GM12878 (cell line): ENCODE results near the gene CCNL2. TPM values are rescaled to one million over a fixed set of nuclear protein-coding genes. Genes with fewer than 3 reads are reported as not detected.

ENCODE experiments used
- ATAC-seq: fragments of 200-7000 bp; cut with Tn5 transposase; 3 replicates; pipeline ENCODE4 v1.9.1; 2020; ENCODE audit warnings: mild to moderate bottlenecking, moderate library complexity
- BruUV-seq: library from RNA; stranded (reverse); fragments of 400-500 nt; replicated peaks from 2 replicates; lab custom pipeline; 2021; lab: Mats Ljungman, UMichigan
- CTCF ChIA-PET: fragments of 300-600 bp; sonication (Branson Sonifier 250); formaldehyde crosslinking; extraction: SDS; loops from one replicate; lab custom pipeline; 2021; ENCODE audit warnings: inconsistent platforms; lab: Yijun Ruan, JAX
- POLR2A ChIA-PET: fragments of 350-600 bp; formaldehyde crosslinking; extraction: SDS; loops from one replicate; lab custom pipeline; 2021; ENCODE audit warnings: inconsistent platforms; lab: Charles Lee
- RAD21 ChIA-PET: fragments of 300-600 bp; sonication (Branson Sonifier 250); formaldehyde crosslinking; loops from one replicate; lab custom pipeline; 2023; ENCODE audit warnings: antibody characterized with exemption; ENCODE audit not compliant: unreplicated experiment; lab: Charles Lee
- SMC1A ChIA-PET: fragments of 300-600 bp; sonication (Branson Sonifier 250); formaldehyde crosslinking; loops from one replicate; lab custom pipeline; 2023; ENCODE audit not compliant: unreplicated experiment, uncharacterized antibody; lab: Charles Lee
- DNase-seq: peaks from one replicate; pipeline ENCODE4 v3.0.0-alpha.2; 2011; ENCODE audit warnings: low read depth, low spot score
- FAIRE-seq: peaks from 3 replicates; lab custom pipeline; 2011; peaks lifted over from hg19 to GRCh38; lab: Jason Lieb, UNC
- H2AFZ ChIP-seq: 2 replicates; pipeline ENCODE4 v1.6.0; 2011; ENCODE audit warnings: low read depth, low read length, control low read depth; ENCODE audit not compliant: control insufficient read depth
- H3K27ac ChIP-seq: 2 replicates; pipeline ENCODE4 v1.5.1; 2011; ENCODE audit warnings: control low read depth; ENCODE audit not compliant: control insufficient read depth, insufficient read depth
- H3K27me3 ChIP-seq, 2 experiments: replicated peaks in 1 of 2; 2 replicates each; pipeline versions ENCODE4 v1.6.0 to v1.6.1; 2011; ENCODE audit warnings: low read length in 1 of 2; ENCODE audit not compliant: control insufficient read depth in 2 of 2, insufficient read depth in 2 of 2
- H3K36me3 ChIP-seq, 2 experiments: 2 replicates each; pipeline ENCODE4 v1.5.1; 2011; ENCODE audit warnings: low read length in 1 of 2; ENCODE audit not compliant: control insufficient read depth in 2 of 2, insufficient read depth in 2 of 2
- H3K4me1 ChIP-seq: 2 replicates; pipeline ENCODE4 v1.6.1; 2011; ENCODE audit warnings: mild to moderate bottlenecking, low read length, moderate library complexity, mixed read lengths; ENCODE audit not compliant: control insufficient read depth, insufficient read depth
- H3K4me2 ChIP-seq: 2 replicates; pipeline ENCODE4 v1.6.0; 2011; ENCODE audit warnings: control low read depth; ENCODE audit not compliant: control insufficient read depth, insufficient read depth
- H3K4me3 ChIP-seq: fragments of 200-600 bp; sonication (generic); 2 replicates; pipeline ENCODE4 v1.5.1; 2016
- H3K79me2 ChIP-seq: 2 replicates; pipeline ENCODE4 v1.6.0; 2011; ENCODE audit warnings: low read length; ENCODE audit not compliant: control insufficient read depth, insufficient read depth
- H3K9ac ChIP-seq: 2 replicates; pipeline ENCODE4 v1.8.0; 2011; ENCODE audit warnings: low read length, control low read depth, mixed read lengths; ENCODE audit not compliant: control insufficient read depth, insufficient read depth
- H3K9me3 ChIP-seq: replicated peaks from 3 replicates; pipeline ENCODE4 v1.5.1; 2011; ENCODE audit warnings: mild to moderate bottlenecking, low read length; ENCODE audit not compliant: control insufficient read depth, insufficient read depth
- H4K20me1 ChIP-seq: 2 replicates; pipeline ENCODE4 v1.6.0; 2011; ENCODE audit not compliant: control insufficient read depth, insufficient read depth
- ASH2L ChIP-seq: fragments of 300-600, 200-600 bp; sonication (generic); IDR thresholded peaks from 2 replicates; pipeline ENCODE4 v1.6.1; 2017; ENCODE audit warnings: low read depth, mild to moderate bottlenecking, borderline replicate concordance
- CHD4 ChIP-seq: fragments of 200-600 bp; sonication (generic); IDR thresholded peaks from 2 replicates; pipeline ENCODE4 v1.6.1; 2016; ENCODE audit warnings: mild to moderate bottlenecking
- EP300 ChIP-seq, 2 experiments: fragments of 150-350 bp in 1 of 2; IDR thresholded peaks; 2 replicates each; pipeline ENCODE4 v1.6.1; 2011 to 2012; ENCODE audit warnings: low read depth in 2 of 2, low read length in 2 of 2, borderline replicate concordance in 1 of 2, improper control_type of control experiment in 1 of 2, inconsistent platforms in 1 of 2; ENCODE audit not compliant: control insufficient read depth in 1 of 2
- GABPA ChIP-seq: IDR thresholded peaks from 2 replicates; pipeline ENCODE4 v1.6.1; 2014; ENCODE audit warnings: antibody characterized with exemption, low read depth, mild to moderate bottlenecking, inconsistent platforms
- JUND ChIP-seq: IDR thresholded peaks from 2 replicates; pipeline ENCODE4 v1.6.1; 2012; ENCODE audit warnings: low read depth, mild to moderate bottlenecking, low read length, improper control_type of control experiment, moderate library complexity
- KAT2A ChIP-seq: conservative IDR thresholded peaks from 2 replicates; pipeline ENCODE4 v1.6.1; 2011; ENCODE audit warnings: low read depth, low read length; ENCODE audit not compliant: control insufficient read depth
- MTA2 ChIP-seq: fragments of 450-650 bp; IDR thresholded peaks from 2 replicates; pipeline ENCODE4 v1.6.1; 2016; ENCODE audit warnings: low read depth, mild to moderate bottlenecking, moderate library complexity
- NBN ChIP-seq: fragments of 450-650 bp; IDR thresholded peaks from 2 replicates; pipeline ENCODE4 v1.6.1; 2016
- NFIC ChIP-seq: IDR thresholded peaks from 2 replicates; pipeline ENCODE4 v1.6.1; 2012; ENCODE audit warnings: low read depth, mild to moderate bottlenecking, inconsistent platforms, low read length, moderate library complexity
- RAD51 ChIP-seq: fragments of 450-650 bp; IDR thresholded peaks from 2 replicates; pipeline ENCODE4 v1.6.1; 2016; ENCODE audit warnings: moderate library complexity, mild to moderate bottlenecking, inconsistent platforms
- RELA ChIP-seq: fragments of 450-650 bp; IDR thresholded peaks from 2 replicates; pipeline ENCODE4 v1.8.0; 2014; ENCODE audit warnings: borderline replicate concordance; ENCODE audit not compliant: partially characterized antibody
- YY1 ChIP-seq: IDR thresholded peaks from 2 replicates; pipeline ENCODE4 v1.6.1; 2011; ENCODE audit warnings: low read depth, mild to moderate bottlenecking, low read length
- WGBS: methylation state at CpG from one replicate; pipeline ENCODE4 v1.1.6; 2016; ENCODE audit warnings: low lambda C conversion rate; ENCODE audit not compliant: insufficient replicate concordance, insufficient coverage; ENCODE audit errors: missing lambda C conversion rate; 5-methylcytosine and 5-hydroxymethylcytosine counted together
- in situ Hi-C: fragments of 300-500 bp; cut with MboI; formaldehyde crosslinking; loops from 9 replicates; pipeline ENCODE4 v1.14.3; 2018; ENCODE audit warnings: mixed read lengths
- intact Hi-C: fragments of 100-400 bp; cut with micrococcal nuclease; formaldehyde crosslinking; loops from one replicate; pipeline ENCODE4 v1.14.2; 2022; ENCODE audit not compliant: unreplicated experiment
- polyA plus RNA-seq, 11 experiments: library from polyadenylated mRNA; depleted of rRNA in 4 of 11; unstranded in 6 of 11; stranded (reverse) in 5 of 11; fragments of >200 nt; fragmentation: Nextera tagmentation in 4 of 11; fragmentation: Illumina TruSeq in 1 of 11; extraction: Ambion mirVana in 4 of 11; extraction: Trizol in 1 of 11; gene quantifications; 1 replicate in 1 of 11; 2 replicates in 10 of 11; pipeline versions ENCODE4 v1.2.1 to v1.2.3, GENCODE V29; 2011 to 2016; ENCODE audit warnings: inconsistent platforms in 2 of 11, missing spikeins in 2 of 11, low read depth in 1 of 11
- total RNA-seq, 4 experiments: library from RNA; depleted of rRNA in 3 of 4; stranded (reverse); fragments of >200 nt in 3 of 4; fragmentation: Illumina TruSeq in 1 of 4; extraction: Trizol in 1 of 4; gene quantifications; 2 replicates each; pipeline versions ENCODE4 v1.2.1 to v1.2.3, GENCODE V29; 2013 to 2021
- TF ChIP-seq, protein P1 (sequence below): fragments of 450-650 bp; IDR thresholded peaks from 2 replicates; pipeline ENCODE4 v1.6.1; 2017; ENCODE audit warnings: low read depth, mild to moderate bottlenecking, moderate library complexity
- TF ChIP-seq, protein P2 (sequence below): fragments of 450-650 bp; IDR thresholded peaks from 2 replicates; pipeline ENCODE4 v1.6.1; 2016; ENCODE audit warnings: mild to moderate bottlenecking
- TF ChIP-seq, protein P3 (sequence below): fragments of 450-650 bp; formaldehyde crosslinking; IDR thresholded peaks from 2 replicates; pipeline ENCODE4 v1.4.0; 2020; ENCODE audit warnings: mild to moderate bottlenecking, moderate library complexity

Gene CCNL2
- total and polyA plus RNA-seq, 10 of the 15 experiments (the other 5 are each of a cell fraction or from before 2014, with no cell fraction given): 2.1 to 143 (median 101) TPM

DNA sequence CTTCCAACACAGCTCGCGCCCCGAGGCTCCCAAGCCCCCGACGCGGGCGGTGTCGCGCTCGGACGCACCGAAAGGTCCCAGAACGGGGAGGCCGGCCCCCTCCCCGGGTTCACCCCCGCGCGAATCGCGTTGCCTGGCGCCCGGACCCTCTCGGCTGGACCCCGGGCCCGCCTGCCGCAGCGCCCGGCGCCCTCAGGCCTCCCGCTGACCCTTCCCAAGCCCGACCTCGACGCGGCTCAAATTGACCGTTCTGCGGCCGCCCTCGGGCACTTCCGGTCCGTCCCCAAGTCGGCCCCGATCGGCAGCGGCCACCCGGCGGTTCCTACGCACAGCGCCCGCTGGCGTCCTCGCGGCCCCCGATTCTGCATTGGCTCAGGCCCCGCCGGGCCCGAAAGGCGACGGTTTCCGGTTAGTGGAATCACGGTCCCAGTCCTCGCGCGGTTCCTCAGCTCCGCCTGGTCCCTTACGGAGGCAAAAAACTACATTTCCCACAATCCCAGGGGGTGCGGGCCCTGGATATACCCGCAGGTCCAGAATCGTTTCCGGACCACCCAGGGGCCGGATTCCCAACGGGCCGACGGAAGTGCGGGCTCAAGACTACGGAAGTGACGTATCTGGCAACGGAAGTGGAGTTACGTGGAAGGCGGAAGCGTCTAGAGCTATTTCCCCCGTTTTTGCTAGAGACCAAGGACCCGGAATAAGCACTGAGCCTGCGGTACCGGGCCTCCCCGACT is 24.0 kb downstream of the CCNL2 start, which contains the start of gene AURKAIP1:
TSS of gene AURKAIP1 (minus strand) at position 279 of the 734 bp plus-strand sequence. CDS start 451 bp downstream, outside the sequence.
- ATAC-seq: peak; percentile 94
- Histone ChIP-seq H3K36me3 (peaks cover 0 to 3% of the 10 kb centered on the region in 2 experiments; a peak in 2 of 4 replicates), H2AFZ (peak within 1 kb of the TSS; percentile 67), H3K9me3 (no peaks in the 10 kb centered on the region), H4K20me1 (no peaks in the 10 kb centered on the region), H3K4me3 (peak within 1 kb of the TSS; percentile 94), H3K4me1 (peaks cover 24% of the 10 kb centered on the region), H3K27me3 (no peaks in the 10 kb centered on the region), H3K27ac (peak within 1 kb of the TSS; percentile 86), H3K79me2 (peaks cover 30% of the 10 kb centered on the region), H3K9ac (peak within 1 kb of the TSS; percentile 95), H3K4me2 (peak within 1 kb of the TSS; percentile 95)
- DNase-seq: peak; percentile 98
- intact Hi-C loops (loop anchor here (2.0 to 10.0 kb wide), 2 partner anchors 66 to 130 kb away; partner anchors contain the start of gene PUSL1), in situ Hi-C loops (no loop called here)
- no TSS peak for BruUV-seq
- SMC1A ChIA-PET: interaction anchor here (0.6 to 1.5 kb wide), 6 partner anchors 31 to 131 kb away, joined by 3 to 5 read pairs (median 3); no protein-coding TSS in a partner anchor
- POLR2A ChIA-PET: interaction anchor here (0.5 to 2.5 kb wide), 9 partner anchors 15 to 130 kb away, joined by 3 to 17 read pairs (median 3); partner anchors contain the start of gene CCNL2
- CTCF ChIA-PET: interaction anchor here (0.8 to 1.8 kb wide), 10 partner anchors 23 to 144 kb away, joined by 3 to 5 read pairs (median 4); partner anchors contain the start of genes CCNL2 and MRPL20
- RAD21 ChIA-PET: interaction anchor here (1.2 to 1.4 kb wide), 5 partner anchors 24 to 131 kb away, joined by 3 to 6 read pairs (median 4); partner anchors contain the start of gene CCNL2
- FAIRE-seq: peak; percentile 100
- 1% methylated on average over 85 of the region's 85 CpGs for WGBS
- TF ChIP-seq GABPA: peak; percentile 97
- peak; percentile 94 for TF ChIP-seq RELA
- TF ChIP-seq YY1: peak; percentile 90
- TF ChIP-seq, protein P1, sequence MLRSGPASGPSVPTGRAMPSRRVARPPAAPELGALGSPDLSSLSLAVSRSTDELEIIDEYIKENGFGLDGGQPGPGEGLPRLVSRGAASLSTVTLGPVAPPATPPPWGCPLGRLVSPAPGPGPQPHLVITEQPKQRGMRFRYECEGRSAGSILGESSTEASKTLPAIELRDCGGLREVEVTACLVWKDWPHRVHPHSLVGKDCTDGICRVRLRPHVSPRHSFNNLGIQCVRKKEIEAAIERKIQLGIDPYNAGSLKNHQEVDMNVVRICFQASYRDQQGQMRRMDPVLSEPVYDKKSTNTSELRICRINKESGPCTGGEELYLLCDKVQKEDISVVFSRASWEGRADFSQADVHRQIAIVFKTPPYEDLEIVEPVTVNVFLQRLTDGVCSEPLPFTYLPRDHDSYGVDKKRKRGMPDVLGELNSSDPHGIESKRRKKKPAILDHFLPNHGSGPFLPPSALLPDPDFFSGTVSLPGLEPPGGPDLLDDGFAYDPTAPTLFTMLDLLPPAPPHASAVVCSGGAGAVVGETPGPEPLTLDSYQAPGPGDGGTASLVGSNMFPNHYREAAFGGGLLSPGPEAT: peak; percentile 98
- 0 out of 2 replicates have a peak, but pooled peaks have one; percentile 54 for TF ChIP-seq JUND
- TF ChIP-seq, protein P2, sequence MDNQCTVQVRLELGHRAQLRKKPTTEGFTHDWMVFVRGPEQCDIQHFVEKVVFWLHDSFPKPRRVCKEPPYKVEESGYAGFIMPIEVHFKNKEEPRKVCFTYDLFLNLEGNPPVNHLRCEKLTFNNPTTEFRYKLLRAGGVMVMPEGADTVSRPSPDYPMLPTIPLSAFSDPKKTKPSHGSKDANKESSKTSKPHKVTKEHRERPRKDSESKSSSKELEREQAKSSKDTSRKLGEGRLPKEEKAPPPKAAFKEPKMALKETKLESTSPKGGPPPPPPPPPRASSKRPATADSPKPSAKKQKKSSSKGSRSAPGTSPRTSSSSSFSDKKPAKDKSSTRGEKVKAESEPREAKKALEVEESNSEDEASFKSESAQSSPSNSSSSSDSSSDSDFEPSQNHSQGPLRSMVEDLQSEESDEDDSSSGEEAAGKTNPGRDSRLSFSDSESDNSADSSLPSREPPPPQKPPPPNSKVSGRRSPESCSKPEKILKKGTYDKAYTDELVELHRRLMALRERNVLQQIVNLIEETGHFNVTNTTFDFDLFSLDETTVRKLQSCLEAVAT: no peak
- TF ChIP-seq EP300 (IDR thresholded peaks at IDR 0.05; ENCODE audit: borderline replicate concordance in 1 of 2, control insufficient read depth in 1 of 2, low read depth in 2 of 2, low read length in 2 of 2): peak in 1 of 2 experiments; percentile 32; a peak in 1 of 4 replicates
- TF ChIP-seq KAT2A: no peak
- TF ChIP-seq NFIC: no peak; the same call in 1 of the 2 replicates
- TF ChIP-seq NBN: peak; percentile 94
- peak; percentile 98; the same call in 1 of the 2 replicates for TF ChIP-seq ASH2L
- TF ChIP-seq RAD51: no peak
- TF ChIP-seq MTA2: peak; percentile 77
- TF ChIP-seq, protein P3, sequence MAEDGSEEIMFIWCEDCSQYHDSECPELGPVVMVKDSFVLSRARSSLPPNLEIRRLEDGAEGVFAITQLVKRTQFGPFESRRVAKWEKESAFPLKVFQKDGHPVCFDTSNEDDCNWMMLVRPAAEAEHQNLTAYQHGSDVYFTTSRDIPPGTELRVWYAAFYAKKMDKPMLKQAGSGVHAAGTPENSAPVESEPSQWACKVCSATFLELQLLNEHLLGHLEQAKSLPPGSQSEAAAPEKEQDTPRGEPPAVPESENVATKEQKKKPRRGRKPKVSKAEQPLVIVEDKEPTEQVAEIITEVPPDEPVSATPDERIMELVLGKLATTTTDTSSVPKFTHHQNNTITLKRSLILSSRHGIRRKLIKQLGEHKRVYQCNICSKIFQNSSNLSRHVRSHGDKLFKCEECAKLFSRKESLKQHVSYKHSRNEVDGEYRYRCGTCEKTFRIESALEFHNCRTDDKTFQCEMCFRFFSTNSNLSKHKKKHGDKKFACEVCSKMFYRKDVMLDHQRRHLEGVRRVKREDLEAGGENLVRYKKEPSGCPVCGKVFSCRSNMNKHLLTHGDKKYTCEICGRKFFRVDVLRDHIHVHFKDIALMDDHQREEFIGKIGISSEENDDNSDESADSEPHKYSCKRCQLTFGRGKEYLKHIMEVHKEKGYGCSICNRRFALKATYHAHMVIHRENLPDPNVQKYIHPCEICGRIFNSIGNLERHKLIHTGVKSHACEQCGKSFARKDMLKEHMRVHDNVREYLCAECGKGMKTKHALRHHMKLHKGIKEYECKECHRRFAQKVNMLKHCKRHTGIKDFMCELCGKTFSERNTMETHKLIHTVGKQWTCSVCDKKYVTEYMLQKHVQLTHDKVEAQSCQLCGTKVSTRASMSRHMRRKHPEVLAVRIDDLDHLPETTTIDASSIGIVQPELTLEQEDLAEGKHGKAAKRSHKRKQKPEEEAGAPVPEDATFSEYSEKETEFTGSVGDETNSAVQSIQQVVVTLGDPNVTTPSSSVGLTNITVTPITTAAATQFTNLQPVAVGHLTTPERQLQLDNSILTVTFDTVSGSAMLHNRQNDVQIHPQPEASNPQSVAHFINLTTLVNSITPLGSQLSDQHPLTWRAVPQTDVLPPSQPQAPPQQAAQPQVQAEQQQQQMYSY (CRISPR knock-in tag): no peak
- no peak for TF ChIP-seq CHD4
